GM12892 (cell line): ENCODE results near the gene SMG9. TPM values are rescaled to one million over a fixed set of nuclear protein-coding genes. Genes with fewer than 3 reads are reported as not detected.
A peak's percentile ranks its signal among the peaks of the same experiment; 100 is the strongest.

Experiments used
- DNase-seq: peaks from one replicate; pipeline ENCODE4 v3.0.0; 2011; ENCODE audit not compliant: insufficient read length
- FAIRE-seq: peaks from 2 replicates; lab custom pipeline; 2011; peaks lifted over from hg19 to GRCh38; lab: Jason Lieb, UNC
- POLR2A ChIP-seq: IDR thresholded peaks from 2 replicates; pipeline ENCODE4 v1.6.1; 2011; ENCODE audit warnings: low read depth, low read length, control low read depth
- POLR2AphosphoS5 ChIP-seq: IDR thresholded peaks from 2 replicates; pipeline ENCODE4 v1.6.1; 2011; ENCODE audit warnings: low read depth, low read length, control low read depth
- TAF1 ChIP-seq: IDR thresholded peaks from 2 replicates; pipeline ENCODE4 v1.6.1; 2011; ENCODE audit warnings: low read depth, mild to moderate bottlenecking, control low read depth, low read length, borderline replicate concordance
- polyA plus RNA-seq: library from polyadenylated mRNA; unstranded; fragments of >200 nt; gene quantifications from one replicate; pipeline ENCODE4 v1.2.1, GENCODE V29; 2012; ENCODE audit warnings: missing spikeins, inconsistent platforms; ENCODE audit not compliant: missing spikeins

The SMG9 gene
- polyA plus RNA-seq, result 21.9 TPM

GRCh38 chr19:43754503-43755255 is at the start of gene SMG9:
TSS of gene SMG9 (minus strand) at chr19:43754962. CDS start at chr19:43750741, 4,221 bp downstream.
- FAIRE-seq, result peak; percentile 94
- TF ChIP-seq TAF1, result peak; percentile 59; the same call in 1 of the 2 replicates
- TF ChIP-seq POLR2AphosphoS5, result peak; percentile 93
- TF ChIP-seq POLR2A, result peak; percentile 79

GRCh38 chr19:43804432-43804831 is 49.7 kb upstream of the SMG9 start:
- DNase-seq (no peak), FAIRE-seq (no peak)
- no peak for TF ChIP-seq TAF1
- no peak for TF ChIP-seq POLR2A
- no peak for TF ChIP-seq POLR2AphosphoS5

More at GRCh38 chr19:43754503-43755255, at the start of gene SMG9:
- peak; percentile 82 for DNase-seq

GRCh38 chr19:43802216-43802951 is 47.6 kb upstream of the SMG9 start, which contains the start of gene LYPD5:
TSS of gene LYPD5 (minus strand) at chr19:43802447. CDS start at chr19:43802380, 67 bp downstream.
- DNase-seq, result no peak
- TF ChIP-seq TAF1, result no peak
- no peak for TF ChIP-seq POLR2A
- TF ChIP-seq POLR2AphosphoS5, result no peak
- no peak for FAIRE-seq

- DNase-seq, result no peak
- TF ChIP-seq POLR2A (no peak), TAF1 (no peak), POLR2AphosphoS5 (no peak)
- FAIRE-seq, result no peak
These were observed 44.9 kb upstream of the SMG9 start for GRCh38 chr19:43799502-43800142.

- peak; percentile 15 for DNase-seq
- no peak for FAIRE-seq
- TF ChIP-seq POLR2A (no peak), POLR2AphosphoS5 (no peak), TAF1 (no peak)
These were observed 44.0 kb upstream of the SMG9 start for GRCh38 chr19:43798546-43799409.

- DNase-seq, result no peak
- TF ChIP-seq TAF1, result no peak
- TF ChIP-seq POLR2A, result no peak
- TF ChIP-seq POLR2AphosphoS5, result no peak
- no peak for FAIRE-seq
These were observed 43.3 kb upstream of the SMG9 start for GRCh38 chr19:43798026-43798545.

- FAIRE-seq (no peak), DNase-seq (no peak)
- TF ChIP-seq TAF1, result no peak
- no peak for TF ChIP-seq POLR2AphosphoS5
- no peak for TF ChIP-seq POLR2A
These were observed 42.8 kb upstream of the SMG9 start for GRCh38 chr19:43797556-43797955.

GRCh38 chr19:43797118-43797517 is 42.4 kb upstream of the SMG9 start:
- DNase-seq (no peak), FAIRE-seq (no peak)
- no peak for TF ChIP-seq POLR2AphosphoS5
- TF ChIP-seq TAF1, result no peak
- no peak for TF ChIP-seq POLR2A

- FAIRE-seq (peak; percentile 62), DNase-seq (no peak)
- TF ChIP-seq TAF1 (no peak), POLR2A (no peak), POLR2AphosphoS5 (no peak)
These were observed 35.8 kb upstream of the SMG9 start for GRCh38 chr19:43790587-43790986.

- TF ChIP-seq POLR2A (no peak), TAF1 (no peak), POLR2AphosphoS5 (no peak)
- FAIRE-seq (peak; percentile 42), DNase-seq (no peak)
These were observed 34.3 kb upstream of the SMG9 start for GRCh38 chr19:43789029-43789428.

- TF ChIP-seq POLR2AphosphoS5, result no peak
- TF ChIP-seq TAF1, result no peak
- TF ChIP-seq POLR2A, result no peak
- no peak for FAIRE-seq
- DNase-seq, result no peak
These were observed 31.9 kb upstream of the SMG9 start for GRCh38 chr19:43786665-43787064.
